SU-DHL-6 (cell line): ENCODE measurements around the gene KIZ.

ENCODE experiments used
- H2AFZ ChIP-seq: fragments of 200-600 bp; sonication (generic); 2 replicates; pipeline ENCODE4 v1.6.1; 2014; ENCODE audit warnings: low read depth, mild to moderate bottlenecking, moderate library complexity, mixed read lengths, antibody characterized with exemption, low read length; ENCODE audit not compliant: severe bottlenecking
- H3F3A ChIP-seq: fragments of 200-600 bp; shearing (Covaris generic); 2 replicates; pipeline ENCODE4 v1.6.0; 2016; ENCODE audit warnings: antibody characterized with exemption, mild to moderate bottlenecking; ENCODE audit not compliant: insufficient read depth
- H3K27ac ChIP-seq: fragments of 200-600 bp; sonication (generic); 2 replicates; pipeline ENCODE4 v1.5.1; 2016; ENCODE audit warnings: low read depth, mild to moderate bottlenecking, low read length, moderate library complexity, mixed read lengths
- H3K27me3 ChIP-seq: fragments of 200-600 bp; sonication (generic), shearing (Covaris generic); 2 replicates; pipeline ENCODE4 v1.6.0; 2014; ENCODE audit warnings: mild to moderate bottlenecking, low read length
- H3K36me3 ChIP-seq: fragments of 200-600 bp; sonication (generic); 2 replicates; pipeline ENCODE4 v1.6.1; 2014; ENCODE audit warnings: mild to moderate bottlenecking, low read length, mixed read lengths
- H3K4me2 ChIP-seq: fragments of 300-600, 200-600 bp; shearing (Covaris generic), sonication (generic); 2 replicates; pipeline ENCODE4 v1.6.0; 2014; ENCODE audit warnings: low read length, low read depth, mild to moderate bottlenecking; ENCODE audit not compliant: poor library complexity, severe bottlenecking
- H3K4me3 ChIP-seq: fragments of 200-600 bp; sonication (generic); 2 replicates; pipeline ENCODE4 v1.5.1; 2014; ENCODE audit warnings: antibody characterized with exemption, low read length, mild to moderate bottlenecking, mixed read lengths; ENCODE audit not compliant: insufficient read depth, poor library complexity, severe bottlenecking
- H3K79me2 ChIP-seq: fragments of 200-600 bp; sonication (generic); 2 replicates; pipeline ENCODE4 v1.6.1; 2014; ENCODE audit warnings: mild to moderate bottlenecking, low read length, moderate library complexity; ENCODE audit not compliant: insufficient read depth
- H3K9ac ChIP-seq: fragments of 200-600 bp; sonication (generic); 2 replicates; pipeline ENCODE4 v1.7.0; 2014; ENCODE audit warnings: mild to moderate bottlenecking, low read length
- H3K9me2 ChIP-seq: fragments of 200-600 bp; sonication (generic); replicated peaks from 2 replicates; pipeline ENCODE4 v1.6.1; 2014; ENCODE audit warnings: low read length; ENCODE audit not compliant: insufficient read depth
- H3K9me3 ChIP-seq: fragments of 200-600 bp; sonication (generic); 2 replicates; pipeline ENCODE4 v1.6.1; 2014; ENCODE audit warnings: low read length, mixed read lengths; ENCODE audit not compliant: insufficient read depth
- H4K20me1 ChIP-seq: fragments of 200-600 bp; sonication (generic); 2 replicates; pipeline ENCODE4 v1.6.1; 2014; ENCODE audit warnings: low read depth, mild to moderate bottlenecking, antibody characterized with exemption, low read length, moderate library complexity, mixed read lengths
- EZH2phosphoT487 ChIP-seq: fragments of 200-600 bp; sonication (generic), shearing (Covaris generic); conservative IDR thresholded peaks from 2 replicates; pipeline ENCODE4 v1.6.1; 2018; ENCODE audit warnings: mild to moderate bottlenecking, antibody characterized with exemption, low read length, moderate library complexity, mixed read lengths
- TF ChIP-seq, protein P1 (sequence below): fragments of 200-600 bp; sonication (generic); IDR thresholded peaks from one replicate; pipeline ENCODE4 v1.5.1; 2017; ENCODE audit warnings: antibody characterized with exemption, mild to moderate bottlenecking, low read length, moderate library complexity; ENCODE audit not compliant: insufficient read depth, poor library complexity, severe bottlenecking

Gene KIZ

DNA sequence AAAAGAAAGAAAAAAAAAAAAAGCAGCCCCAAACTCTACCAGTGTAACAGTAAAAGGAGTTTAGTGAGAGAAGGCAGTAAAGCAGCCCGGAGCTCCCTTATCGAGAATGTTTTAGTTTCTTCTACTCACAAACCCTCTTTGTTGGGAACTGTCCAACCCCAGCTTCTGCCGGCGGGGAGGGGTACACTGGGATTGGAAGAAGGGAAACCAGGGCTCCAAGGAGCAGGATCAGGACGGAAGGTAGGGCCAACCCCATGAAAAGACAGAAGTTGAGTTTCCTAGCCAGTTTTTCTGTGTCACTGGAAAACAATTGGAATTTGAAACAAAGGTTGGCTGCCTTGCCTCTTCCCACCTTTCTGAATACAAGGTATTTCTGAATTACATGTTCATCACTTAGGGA lies 66.0 kb downstream of the KIZ start:
- Histone ChIP-seq H3K27me3 (no peaks in the 10 kb centered on the region), H3K9me3 (no peaks in the 10 kb centered on the region), H3K4me2 (no peak overlapping the region), H4K20me1 (no peaks in the 10 kb centered on the region), H3K79me2 (no peaks in the 10 kb centered on the region), H3K36me3 (no peaks in the 10 kb centered on the region), H2AFZ (no peak overlapping the region), H3F3A (no peaks in the 10 kb centered on the region), H3K4me3 (no peak overlapping the region), H3K9ac (no peak overlapping the region), H3K9me2 (no peaks in the 10 kb centered on the region), H3K27ac (no peak overlapping the region)
- TF ChIP-seq EZH2phosphoT487 = no peak
- TF ChIP-seq, protein P1, sequence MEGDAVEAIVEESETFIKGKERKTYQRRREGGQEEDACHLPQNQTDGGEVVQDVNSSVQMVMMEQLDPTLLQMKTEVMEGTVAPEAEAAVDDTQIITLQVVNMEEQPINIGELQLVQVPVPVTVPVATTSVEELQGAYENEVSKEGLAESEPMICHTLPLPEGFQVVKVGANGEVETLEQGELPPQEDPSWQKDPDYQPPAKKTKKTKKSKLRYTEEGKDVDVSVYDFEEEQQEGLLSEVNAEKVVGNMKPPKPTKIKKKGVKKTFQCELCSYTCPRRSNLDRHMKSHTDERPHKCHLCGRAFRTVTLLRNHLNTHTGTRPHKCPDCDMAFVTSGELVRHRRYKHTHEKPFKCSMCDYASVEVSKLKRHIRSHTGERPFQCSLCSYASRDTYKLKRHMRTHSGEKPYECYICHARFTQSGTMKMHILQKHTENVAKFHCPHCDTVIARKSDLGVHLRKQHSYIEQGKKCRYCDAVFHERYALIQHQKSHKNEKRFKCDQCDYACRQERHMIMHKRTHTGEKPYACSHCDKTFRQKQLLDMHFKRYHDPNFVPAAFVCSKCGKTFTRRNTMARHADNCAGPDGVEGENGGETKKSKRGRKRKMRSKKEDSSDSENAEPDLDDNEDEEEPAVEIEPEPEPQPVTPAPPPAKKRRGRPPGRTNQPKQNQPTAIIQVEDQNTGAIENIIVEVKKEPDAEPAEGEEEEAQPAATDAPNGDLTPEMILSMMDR = no peak

DNA sequence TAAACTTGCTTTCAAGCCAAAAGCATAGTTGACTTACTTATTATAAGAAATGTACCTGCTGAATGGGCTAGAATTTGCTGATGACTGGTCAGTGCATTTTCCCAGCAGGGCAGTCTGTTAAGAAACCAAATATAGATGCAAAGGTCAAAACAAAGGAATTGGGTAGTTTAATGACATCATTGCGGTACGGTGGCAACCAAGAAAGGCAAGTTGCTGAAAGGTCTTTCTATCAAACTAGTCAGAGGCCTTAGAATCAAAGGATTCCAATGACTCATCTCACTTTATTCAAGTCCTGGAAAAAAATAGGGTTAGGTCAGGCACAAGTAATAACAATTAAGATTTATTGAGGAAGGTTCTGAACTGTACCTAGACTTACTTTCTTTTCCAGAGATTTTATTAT lies 76.4 kb downstream of the KIZ start:
- no peak overlapping the region for H3K9ac ChIP-seq

DNA sequence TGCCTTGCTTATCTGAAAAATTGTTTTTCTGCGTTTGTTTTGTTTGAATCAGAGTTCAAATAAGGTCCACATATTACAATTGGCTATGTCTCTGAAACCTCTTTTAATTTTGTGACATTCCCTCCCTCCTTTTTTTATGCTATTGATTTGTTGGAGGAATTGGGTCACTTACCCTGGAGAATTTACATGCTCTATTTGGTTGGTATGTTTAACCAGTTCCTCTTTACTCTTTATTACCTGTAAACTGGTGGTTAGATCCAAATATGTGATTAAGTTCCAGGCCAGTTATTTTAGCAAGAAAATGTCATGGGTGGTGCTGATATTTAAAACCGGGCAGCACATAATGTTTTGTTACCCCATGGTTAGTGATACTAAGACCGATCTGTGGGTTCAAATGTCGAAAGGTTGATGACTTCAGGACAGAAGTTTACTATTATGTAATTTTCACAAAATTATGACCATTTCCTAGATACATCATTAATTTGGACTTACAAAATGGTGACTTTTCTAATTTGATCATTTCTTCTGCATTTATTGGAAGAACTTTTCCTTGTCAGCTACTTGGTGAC lies 77.3 kb downstream of the KIZ start:
- TF ChIP-seq, protein P1 = no peak
- no peak for TF ChIP-seq EZH2phosphoT487
- no peaks in the 10 kb centered on the region for H3F3A ChIP-seq
- no peak overlapping the region for H3K4me2 ChIP-seq
- no peak overlapping the region for H3K9ac ChIP-seq
- no peak overlapping the region for H2AFZ ChIP-seq
- no peaks in the 10 kb centered on the region for H3K36me3 ChIP-seq
- H3K79me2 ChIP-seq = no peaks in the 10 kb centered on the region
- H3K27me3 ChIP-seq = no peaks in the 10 kb centered on the region
- no peak overlapping the region for H3K4me3 ChIP-seq
- no peaks in the 10 kb centered on the region for H3K9me2 ChIP-seq
- H3K27ac ChIP-seq = no peak overlapping the region
- H4K20me1 ChIP-seq = no peaks in the 10 kb centered on the region
- H3K9me3 ChIP-seq = no peaks in the 10 kb centered on the region

More for the DNA sequence above, 76.4 kb downstream of the KIZ start:
- Histone ChIP-seq H3K4me3 (no peak overlapping the region), H2AFZ (no peak overlapping the region), H4K20me1 (no peaks in the 10 kb centered on the region), H3K4me2 (no peak overlapping the region), H3K36me3 (no peaks in the 10 kb centered on the region), H3K9me3 (no peaks in the 10 kb centered on the region), H3K27me3 (no peaks in the 10 kb centered on the region), H3F3A (no peaks in the 10 kb centered on the region), H3K9me2 (no peaks in the 10 kb centered on the region), H3K27ac (no peak overlapping the region), H3K79me2 (no peaks in the 10 kb centered on the region)
- TF ChIP-seq, protein P1 = no peak
- no peak for TF ChIP-seq EZH2phosphoT487
